Measurements from ENCODE around the gene ATP8A2.
"Not testable (repeated sequence)": the region's sequence is repeated elsewhere in the genome, so short reads cannot be mapped to it uniquely, and the experiment has no call there.

ATP8A2 gene

GRCh38 chr13:25762281-25762680 lies 390.5 kb downstream of the ATP8A2 start:
- DNase-seq (ENCODE audit: low read depth in 1 of 2, low spot score in 1 of 2): no peak

- no peak for DNase-seq (ENCODE audit: low read depth in 1 of 2, low spot score in 1 of 2)
These were observed 391.1 kb downstream of the ATP8A2 start for GRCh38 chr13:25762795-25763377.

- no peak for DNase-seq (ENCODE audit: low read depth in 1 of 2, low spot score in 1 of 2)
These were observed 392.6 kb downstream of the ATP8A2 start for GRCh38 chr13:25764378-25764777.

- DNase-seq (ENCODE audit: low read depth in 1 of 2, low spot score in 1 of 2): no peak
These were observed 393.5 kb downstream of the ATP8A2 start for GRCh38 chr13:25765266-25765665.

- DNase-seq (ENCODE audit: low read depth in 1 of 2, low spot score in 1 of 2): no peak
These were observed 394.8 kb downstream of the ATP8A2 start for GRCh38 chr13:25766576-25766975.

- DNase-seq (ENCODE audit: low read depth in 1 of 2, low spot score in 1 of 2): no peak
These were observed 395.2 kb downstream of the ATP8A2 start for GRCh38 chr13:25766991-25767390.

GRCh38 chr13:25768376-25768775 lies 396.6 kb downstream of the ATP8A2 start:
- DNase-seq (ENCODE audit: low read depth in 1 of 2, low spot score in 1 of 2): no peak

- DNase-seq (ENCODE audit: low read depth in 1 of 2, low spot score in 1 of 2): no peak
These were observed 397.1 kb downstream of the ATP8A2 start for GRCh38 chr13:25768838-25769237.

GRCh38 chr13:25770601-25771000 lies 398.8 kb downstream of the ATP8A2 start:
- DNase-seq (ENCODE audit: low read depth in 1 of 2, low spot score in 1 of 2): no peak

GRCh38 chr13:25771202-25771601 lies 399.4 kb downstream of the ATP8A2 start:
- no peak for DNase-seq (ENCODE audit: low read depth in 1 of 2, low spot score in 1 of 2)

- no peak for DNase-seq (ENCODE audit: low read depth in 1 of 2, low spot score in 1 of 2)
These were observed 400.1 kb downstream of the ATP8A2 start for GRCh38 chr13:25771641-25772478.

GRCh38 chr13:25772534-25772933 lies 400.8 kb downstream of the ATP8A2 start:
- DNase-seq (ENCODE audit: low read depth in 1 of 2, low spot score in 1 of 2): not testable (repeated sequence)

GRCh38 chr13:25774056-25774455 lies 402.3 kb downstream of the ATP8A2 start:
- DNase-seq (ENCODE audit: low read depth in 1 of 2, low spot score in 1 of 2): not testable (repeated sequence)

GRCh38 chr13:25775275-25775674 lies 403.5 kb downstream of the ATP8A2 start:
- DNase-seq (ENCODE audit: low read depth in 1 of 2, low spot score in 1 of 2): no peak

GRCh38 chr13:25775986-25776385 lies 404.2 kb downstream of the ATP8A2 start:
- no peak for DNase-seq (ENCODE audit: low read depth in 1 of 2, low spot score in 1 of 2)

GRCh38 chr13:25776722-25777121 lies 404.9 kb downstream of the ATP8A2 start:
- no peak for DNase-seq (ENCODE audit: low read depth in 1 of 2, low spot score in 1 of 2)

- no peak for DNase-seq (ENCODE audit: low read depth in 1 of 2, low spot score in 1 of 2)
These were observed 405.7 kb downstream of the ATP8A2 start for GRCh38 chr13:25777509-25777908.

- no peak for DNase-seq (ENCODE audit: low read depth in 1 of 2, low spot score in 1 of 2)
These were observed 406.6 kb downstream of the ATP8A2 start for GRCh38 chr13:25778365-25778764.

- no peak for DNase-seq (ENCODE audit: low read depth in 1 of 2, low spot score in 1 of 2)
These were observed 407.1 kb downstream of the ATP8A2 start for GRCh38 chr13:25778808-25779305.

GRCh38 chr13:25783076-25783475 lies 411.3 kb downstream of the ATP8A2 start:
- no peak for DNase-seq (ENCODE audit: low read depth in 1 of 2, low spot score in 1 of 2)

GRCh38 chr13:25783601-25784024 lies 411.8 kb downstream of the ATP8A2 start:
- no peak for DNase-seq (ENCODE audit: low read depth in 1 of 2, low spot score in 1 of 2)

GRCh38 chr13:25784119-25784518 lies 412.3 kb downstream of the ATP8A2 start:
- no peak for DNase-seq (ENCODE audit: low read depth in 1 of 2, low spot score in 1 of 2)

Data from stimulated activated CD4-positive, alpha-beta T cell treated with anti-CD3 and anti-CD28 coated beads, Interleukin-15, amount 100 ng/mL, for 1 hour (primary cell).